IMR-90 (cell line): ENCODE results near the gene CANT1. TPM values are rescaled to one million over a fixed set of nuclear protein-coding genes. Genes with fewer than 3 reads are reported as not detected.
A peak's percentile ranks its signal among the peaks of the same experiment; 100 is the strongest.
"Not testable (repeated sequence)": the region's sequence is repeated elsewhere in the genome, so short reads cannot be mapped to it uniquely, and the experiment has no call there.

ENCODE experiments used
- ATAC-seq: fragments of 200-7000 bp; cut with Tn5 transposase; 2 replicates; pipeline ENCODE4 v1.9.1; 2020; ENCODE audit warnings: low read depth, mild to moderate bottlenecking, moderate library complexity
- BruUV-seq: library from RNA; stranded (reverse); fragments of 400-500 nt; replicated peaks from 2 replicates; lab custom pipeline; 2021; lab: Mats Ljungman, UMichigan
- CTCF ChIA-PET: fragments of 300-600 bp; formaldehyde crosslinking; extraction: SDS; loops from one replicate; lab custom pipeline; 2021; ENCODE audit warnings: antibody characterized with exemption; lab: Yijun Ruan, JAX
- POLR2A ChIA-PET: fragments of 300-600 bp; sonication (Branson Sonifier 250); formaldehyde crosslinking; loops from one replicate; lab custom pipeline; 2022; ENCODE audit warnings: antibody characterized with exemption; ENCODE audit not compliant: unreplicated experiment; lab: Charles Lee
- DNase-seq: peaks from one replicate; pipeline ENCODE4 v3.0.0; 2013
- H2AFZ ChIP-seq: replicated peaks from 2 replicates; pipeline ENCODE3; 2013; ENCODE audit warnings: low read length, mild to moderate bottlenecking; ENCODE audit not compliant: poor library complexity
- H2AK5ac ChIP-seq: 2 replicates; pipeline ENCODE4 v1.6.1; 2013; ENCODE audit warnings: low read depth, low read length, inconsistent platforms
- H2AK9ac ChIP-seq: replicated peaks from 2 replicates; pipeline ENCODE3; 2013; ENCODE audit warnings: mild to moderate bottlenecking, low read depth, low read length, moderate library complexity; ENCODE audit not compliant: poor library complexity
- H2BK120ac ChIP-seq: 2 replicates; pipeline ENCODE4 v1.6.1; 2013; ENCODE audit warnings: low read depth, low read length, inconsistent platforms
- H2BK15ac ChIP-seq: 3 replicates; pipeline ENCODE4 v1.6.1; 2013; ENCODE audit warnings: low read depth, low read length, inconsistent platforms
- H2BK20ac ChIP-seq: 2 replicates; pipeline ENCODE4 v1.6.1; 2013; ENCODE audit warnings: low read depth, mild to moderate bottlenecking, inconsistent platforms, low read length, moderate library complexity
- H2BK5ac ChIP-seq: 2 replicates; pipeline ENCODE4 v1.6.1; 2013; ENCODE audit warnings: mild to moderate bottlenecking, low read depth, low read length, inconsistent platforms; ENCODE audit not compliant: poor library complexity, severe bottlenecking
- H3K14ac ChIP-seq: replicated peaks from 2 replicates; pipeline ENCODE4 v1.6.1; 2013; ENCODE audit warnings: low read depth, low read length, inconsistent platforms
- H3K18ac ChIP-seq: 2 replicates; pipeline ENCODE4 v1.6.1; 2013; ENCODE audit warnings: low read depth, low read length, control low read depth
- H3K23ac ChIP-seq: 2 replicates; pipeline ENCODE4 v1.6.1; 2013; ENCODE audit warnings: low read depth, low read length, inconsistent platforms
- H3K27ac ChIP-seq: 2 replicates; pipeline ENCODE4 v1.5.1; 2013; ENCODE audit warnings: mild to moderate bottlenecking, control low read depth, low read length; ENCODE audit not compliant: insufficient read depth
- H3K27me3 ChIP-seq: 2 replicates; pipeline ENCODE4 v1.6.1; 2013; ENCODE audit warnings: low read length; ENCODE audit not compliant: control insufficient read depth, insufficient read depth
- H3K36me3 ChIP-seq: 2 replicates; pipeline ENCODE4 v1.6.1; 2013; ENCODE audit warnings: low read length, mixed read lengths; ENCODE audit not compliant: control insufficient read depth, insufficient read depth
- H3K4ac ChIP-seq: 2 replicates; pipeline ENCODE4 v1.6.1; 2013; ENCODE audit warnings: low read depth, low read length, inconsistent platforms
- H3K4me1 ChIP-seq: 2 replicates; pipeline ENCODE4 v1.6.1; 2013; ENCODE audit warnings: low read length, mixed read lengths; ENCODE audit not compliant: control insufficient read depth, insufficient read depth
- H3K4me2 ChIP-seq: 2 replicates; pipeline ENCODE4 v1.6.1; 2013; ENCODE audit warnings: low read depth, mild to moderate bottlenecking, control low read depth, low read length, moderate library complexity
- H3K4me3 ChIP-seq: 2 replicates; pipeline ENCODE4 v1.5.1; 2013; ENCODE audit warnings: low read depth, mild to moderate bottlenecking, control low read depth, low read length, moderate library complexity; ENCODE audit not compliant: insufficient read depth
- H3K56ac ChIP-seq: 2 replicates; pipeline ENCODE4 v1.6.1; 2013; ENCODE audit warnings: low read length, inconsistent platforms; ENCODE audit not compliant: insufficient read depth; ENCODE audit errors: extremely low read depth
- H3K79me1 ChIP-seq, 2 experiments: 2 replicates each; pipeline ENCODE4 v1.6.1; 2013; ENCODE audit warnings: low read length in 2 of 2, inconsistent platforms in 1 of 2, low read depth in 1 of 2
- H3K9ac ChIP-seq: 2 replicates; pipeline ENCODE4 v1.6.1; 2013; ENCODE audit warnings: low read depth, low read length, control low read depth
- H3K9me1 ChIP-seq: 2 replicates; pipeline ENCODE4 v1.6.1; 2013; ENCODE audit warnings: low read length, inconsistent platforms; ENCODE audit not compliant: insufficient read depth
- H3K9me3 ChIP-seq: 2 replicates; pipeline ENCODE4 v1.6.1; 2013; ENCODE audit warnings: low read length; ENCODE audit not compliant: control insufficient read depth, insufficient read depth
- H4K20me1 ChIP-seq: 2 replicates; pipeline ENCODE4 v1.6.1; 2013; ENCODE audit warnings: low read length, inconsistent platforms; ENCODE audit not compliant: insufficient read depth
- H4K5ac ChIP-seq: 2 replicates; pipeline ENCODE4 v1.6.1; 2013; ENCODE audit warnings: mild to moderate bottlenecking, low read depth, low read length, control low read depth
- H4K8ac ChIP-seq, 2 experiments: 2 replicates each; pipeline ENCODE4 v1.6.1; 2013; ENCODE audit warnings: low read depth in 2 of 2, low read length in 2 of 2, control low read depth in 1 of 2, inconsistent platforms in 1 of 2
- H4K91ac ChIP-seq: 2 replicates; pipeline ENCODE4 v1.6.1; 2013; ENCODE audit warnings: low read depth, low read length, inconsistent platforms; ENCODE audit not compliant: insufficient read depth
- MAFK ChIP-seq: IDR thresholded peaks from 2 replicates; pipeline ENCODE4 v1.6.1; 2012; ENCODE audit warnings: low read depth, low read length, improper control_type of control experiment
- NFE2L2 ChIP-seq: fragments of 150-350 bp; IDR thresholded peaks from 2 replicates; pipeline ENCODE4 v1.6.1; 2016; ENCODE audit warnings: low read depth, mild to moderate bottlenecking, low read length
- RAD21 ChIP-seq: IDR thresholded peaks from 2 replicates; pipeline ENCODE4 v1.6.1; 2012; ENCODE audit warnings: low read length, improper control_type of control experiment
- RCOR1 ChIP-seq: IDR thresholded peaks from 2 replicates; pipeline ENCODE4 v1.6.1; 2012; ENCODE audit warnings: mild to moderate bottlenecking, low read length, improper control_type of control experiment; ENCODE audit not compliant: insufficient replicate concordance
- USF2 ChIP-seq: fragments of 150-350 bp; IDR thresholded peaks from 2 replicates; pipeline ENCODE4 v1.6.1; 2017; ENCODE audit warnings: mild to moderate bottlenecking, antibody characterized with exemption, low read length, low read depth
- WGBS, 2 experiments: methylation state at CpG; one replicate each; pipeline versions ENCODE4 v1.1.5 to v1.1.7; 2013; ENCODE audit warnings: missing lambda C conversion rate in 2 of 2; ENCODE audit not compliant: insufficient read length in 1 of 2; ENCODE audit errors: extremely low coverage in 2 of 2; 5-methylcytosine and 5-hydroxymethylcytosine counted together
- dilution Hi-C: fragments of 300-500 bp; cut with HindIII; formaldehyde crosslinking; loops from one replicate; pipeline ENCODE4 v1.14.3; 2018; ENCODE audit warnings: low sequenced_read_pairs; ENCODE audit not compliant: unreplicated experiment
- in situ Hi-C: fragments of 300-500 bp; cut with MboI; formaldehyde crosslinking; loops from 3 replicates; pipeline ENCODE4 v1.14.3; 2019; ENCODE audit warnings: low sequenced_read_pairs, inconsistent platforms, mixed read lengths
- intact Hi-C: fragments of 100-400 bp; cut with micrococcal nuclease; formaldehyde crosslinking; loops from 2 replicates; pipeline ENCODE4 v1.10.0; 2022
- polyA plus RNA-seq, 3 experiments: library from polyadenylated mRNA; depleted of rRNA; stranded (reverse); fragments of >200 nt; gene quantifications; 2 replicates each; pipeline ENCODE4 v1.2.3, GENCODE V29; 2012; ENCODE audit warnings: low replicate concordance in 1 of 3
- total RNA-seq: library from RNA; depleted of rRNA; stranded (reverse); fragments of >200 nt; gene quantifications from 2 replicates; pipeline ENCODE4 v1.2.3, GENCODE V29; 2012

Gene CANT1
- total and polyA plus RNA-seq, 2 of the 4 experiments (the other 2 are of a cell fraction): 51.8 to 73.4 TPM

GRCh38 chr17:79022507-79022991 is 13.0 kb upstream of the CANT1 start:
- Histone ChIP-seq H3K79me1 (peaks cover 4 to 27% of the 10 kb centered on the region in 2 experiments; a peak in 2 of 4 replicates), H3K23ac (0 out of 2 replicates have a peak overlapping the region, but pooled peaks have one; percentile 13), H2BK120ac (no peak overlapping the region), H3K4ac (no peak overlapping the region), H3K4me2 (no peak overlapping the region), H2AK9ac (no peak overlapping the region), H2BK15ac (no peak overlapping the region), H3K56ac (no peak overlapping the region), H3K18ac (no peak overlapping the region), H3K36me3 (no peaks in the 10 kb centered on the region), H4K8ac (no peak overlapping the region), H3K14ac (no peak overlapping the region), H4K5ac (no peak overlapping the region), H3K4me1 (peaks cover 29% of the 10 kb centered on the region), H3K9me3 (no peaks in the 10 kb centered on the region), H3K9me1 (peaks cover 17% of the 10 kb centered on the region), H2AK5ac (peak overlapping the region; percentile 40; the same call in 1 of the 2 replicates), H3K27ac (no peak overlapping the region), H3K9ac (no peak overlapping the region), H2BK20ac (no peak overlapping the region), H2BK5ac (no peak overlapping the region), H3K4me3 (no peak overlapping the region), H2AFZ (no peak overlapping the region), H3K27me3 (peaks cover 2% of the 10 kb centered on the region; the same call in 1 of the 2 replicates), H4K20me1 (no peaks in the 10 kb centered on the region), H4K91ac (no peak overlapping the region)
- in situ Hi-C loops: loop anchor here (5.0 kb wide), 1 partner anchor 60 kb away; no protein-coding TSS in a partner anchor
- 93% methylated on average over 6 of the region's 9 CpGs; no CpG with 5 or more reads in 1 of the 2 experiments for WGBS, 2 experiments
- intact Hi-C loops: no loop called here
- TF ChIP-seq NFE2L2 (no peak), MAFK (no peak), RAD21 (no peak), RCOR1 (no peak), USF2 (no peak)
- DNase-seq: no peak
- ChIA-PET POLR2A (no interaction called here), CTCF (no interaction called here)
- dilution Hi-C loops: no loop called here
- no peak for ATAC-seq
- BruUV-seq: no TSS peak

GRCh38 chr17:79021929-79022328 is 12.4 kb upstream of the CANT1 start:
- Histone ChIP-seq H3K9me1 (peaks cover 10% of the 10 kb centered on the region), H3K79me1 (peaks cover 0 to 21% of the 10 kb centered on the region in 2 experiments; a peak in 1 of 4 replicates), H3K4me1 (peaks cover 23% of the 10 kb centered on the region)
- POLR2A ChIA-PET, H2AK5ac ChIP-seq, H4K91ac ChIP-seq, H4K8ac ChIP-seq, H4K20me1 ChIP-seq, H3K27ac ChIP-seq, H2BK20ac ChIP-seq, H3K27me3 ChIP-seq, dilution Hi-C loops, H3K23ac ChIP-seq, H3K14ac ChIP-seq, H2BK15ac ChIP-seq, H3K18ac ChIP-seq, H2BK5ac ChIP-seq, H3K4ac ChIP-seq, H3K4me3 ChIP-seq, H2AK9ac ChIP-seq, H3K4me2 ChIP-seq, DNase-seq, CTCF ChIA-PET, intact Hi-C loops, BruUV-seq, H3K56ac ChIP-seq, H3K9ac ChIP-seq, H3K9me3 ChIP-seq, H4K5ac ChIP-seq, H2AFZ ChIP-seq, ATAC-seq, H2BK120ac ChIP-seq, H3K36me3 ChIP-seq: not testable (repeated sequence)
- in situ Hi-C loops: loop anchor here (5.0 kb wide), 1 partner anchor 60 kb away; no protein-coding TSS in a partner anchor
- 100% methylated on average over 2 of the region's 2 CpGs; no CpG with 5 or more reads in 1 of the 2 experiments for WGBS, 2 experiments
